ENCODE measurements around the gene GPC6.

Gene GPC6

GRCh38 chr13:94384231-94384905 lies 1157.8 kb downstream of the GPC6 start:
- DNase-seq (ENCODE audit: low read depth in 1 of 2, low spot score in 1 of 2): no peak
- Histone ChIP-seq H3K27ac (replicated peaks) (no peak overlapping the region), H3K27me3 (ENCODE audit: insufficient read depth, poor library complexity, severe bottlenecking) (peaks cover 2% of the 10 kb centered on the region), H3K4me3 (replicated peaks; ENCODE audit: insufficient read depth, low read length) (no peak overlapping the region)
- TF ChIP-seq POLR2AphosphoS5 (IDR thresholded peaks at IDR 0.05; ENCODE audit: low read depth): no peak
- no peak for TF ChIP-seq GABPA (IDR thresholded peaks at IDR 0.05; ENCODE audit: low read depth)
- TF ChIP-seq CTCF (IDR thresholded peaks at IDR 0.05; ENCODE audit: insufficient read depth, low read length): no peak
- no peak for TF ChIP-seq REST (IDR thresholded peaks at IDR 0.05; ENCODE audit: insufficient replicate concordance, low read depth)
- TF ChIP-seq SPI1 (IDR thresholded peaks at IDR 0.05; ENCODE audit: borderline replicate concordance, low read depth): no peak

- Histone ChIP-seq H3K4me3 (replicated peaks; ENCODE audit: insufficient read depth, low read length) (no peak overlapping the region), H3K27me3 (ENCODE audit: insufficient read depth, poor library complexity, severe bottlenecking) (peaks cover 2% of the 10 kb centered on the region), H3K27ac (replicated peaks) (no peak overlapping the region)
- no peak for TF ChIP-seq GABPA (IDR thresholded peaks at IDR 0.05; ENCODE audit: low read depth)
- no peak for TF ChIP-seq REST (IDR thresholded peaks at IDR 0.05; ENCODE audit: insufficient replicate concordance, low read depth)
- no peak for TF ChIP-seq CTCF (IDR thresholded peaks at IDR 0.05; ENCODE audit: insufficient read depth, low read length)
- no peak for TF ChIP-seq POLR2AphosphoS5 (IDR thresholded peaks at IDR 0.05; ENCODE audit: low read depth)
- TF ChIP-seq SPI1 (IDR thresholded peaks at IDR 0.05; ENCODE audit: borderline replicate concordance, low read depth): no peak
- no peak for DNase-seq (ENCODE audit: low read depth in 1 of 2, low spot score in 1 of 2)
These were observed 1160.4 kb downstream of the GPC6 start for GRCh38 chr13:94387047-94387446.

- DNase-seq (ENCODE audit: low read depth in 1 of 2, low spot score in 1 of 2): no peak
- no peak for TF ChIP-seq POLR2AphosphoS5 (IDR thresholded peaks at IDR 0.05; ENCODE audit: low read depth)
- no peak for TF ChIP-seq REST (IDR thresholded peaks at IDR 0.05; ENCODE audit: insufficient replicate concordance, low read depth)
- TF ChIP-seq SPI1 (IDR thresholded peaks at IDR 0.05; ENCODE audit: borderline replicate concordance, low read depth): no peak
- no peak for TF ChIP-seq CTCF (IDR thresholded peaks at IDR 0.05; ENCODE audit: insufficient read depth, low read length)
- TF ChIP-seq GABPA (IDR thresholded peaks at IDR 0.05; ENCODE audit: low read depth): no peak
- Histone ChIP-seq H3K27me3 (ENCODE audit: insufficient read depth, poor library complexity, severe bottlenecking) (peaks cover 2% of the 10 kb centered on the region), H3K4me3 (replicated peaks; ENCODE audit: insufficient read depth, low read length) (no peak overlapping the region), H3K27ac (replicated peaks) (no peak overlapping the region)
These were observed 1163.2 kb downstream of the GPC6 start for GRCh38 chr13:94389604-94390351.

All from HL-60 (cell line).